Stimulated activated naive B cell treated with anti-CD40 and anti-IgM and Interleukin-4, amounts not matched to agents 10 μg/mL and 1 μg/mL and 100 μg/mL, for 72 hours (primary cell): Measurements from ENCODE around the gene CITED4.

Experiments used
- ATAC-seq, 2 donors: fragments of 150-1000 bp; cut with Tn5 transposase; replicated peaks; 2 replicates each; pipeline ENCODE4 v1.10.0; 2021; ENCODE audit warnings: moderate library complexity in 1 of 2
- DNase-seq: peaks from one replicate; pipeline ENCODE4 v3.0.0; 2021
- H3K27ac Mint-ChIP-seq: one replicate; pipeline ENCODE4 v1.8.0; 2022; ENCODE audit warnings: mild to moderate bottlenecking, mixed read lengths
- H3K27me3 Mint-ChIP-seq, 2 donors: one replicate each; pipeline ENCODE4 v1.8.0; 2022; ENCODE audit warnings: mixed read lengths in 2 of 2
- H3K36me3 Mint-ChIP-seq, 2 donors: one replicate each; pipeline ENCODE4 v1.8.0; 2022; ENCODE audit warnings: mixed read lengths in 2 of 2, mild to moderate bottlenecking in 1 of 2
- H3K4me1 Mint-ChIP-seq, 2 donors: one replicate each; pipeline ENCODE4 v1.8.0; 2022; ENCODE audit warnings: mixed read lengths in 2 of 2, mild to moderate bottlenecking in 1 of 2
- H3K4me3 Mint-ChIP-seq, 2 donors: one replicate each; pipeline ENCODE4 v1.8.0; 2022; ENCODE audit warnings: mild to moderate bottlenecking in 2 of 2, mixed read lengths in 2 of 2, moderate library complexity in 1 of 2
- H3K9me3 Mint-ChIP-seq, 2 donors: one replicate each; pipeline ENCODE4 v1.8.0; 2022; ENCODE audit warnings: mixed read lengths in 2 of 2, mild to moderate bottlenecking in 1 of 2

CITED4 gene

GRCh38 chr1:40855513-40855912 lies 6.7 kb downstream of the CITED4 start:
- H3K9me3 Mint-ChIP-seq = no peaks in the 10 kb centered on the region
- H3K4me1 Mint-ChIP-seq = peaks cover 3 to 7% of the 10 kb centered on the region in 2 donors
- H3K4me3 Mint-ChIP-seq = no peak overlapping the region
- H3K27ac Mint-ChIP-seq = no peak overlapping the region
- no peaks in the 10 kb centered on the region for H3K36me3 Mint-ChIP-seq
- DNase-seq = no peak
- H3K27me3 Mint-ChIP-seq = peaks cover 16 to 29% of the 10 kb centered on the region in 2 donors
- no peak for ATAC-seq

DNA sequence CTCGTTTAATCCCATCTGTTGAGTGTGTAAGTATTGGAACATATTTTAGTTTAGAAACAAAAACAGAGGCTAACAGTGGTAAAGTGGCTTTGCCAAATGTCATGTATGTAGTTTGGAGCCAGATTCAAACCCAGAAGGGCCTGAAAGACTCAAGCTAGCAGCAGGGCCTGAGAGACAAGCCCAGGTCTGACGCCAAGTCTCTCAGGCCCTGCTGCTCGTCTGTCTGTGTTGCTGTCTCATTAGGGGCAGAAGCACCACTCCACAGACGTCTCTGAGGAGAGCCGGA lies 8.3 kb downstream of the CITED4 start:
- ATAC-seq = no peak
- no peak overlapping the region for H3K4me3 Mint-ChIP-seq
- no peaks in the 10 kb centered on the region for H3K9me3 Mint-ChIP-seq
- H3K4me1 Mint-ChIP-seq = peaks cover 11 to 15% of the 10 kb centered on the region in 2 donors
- no peak for DNase-seq
- no peak overlapping the region for H3K27ac Mint-ChIP-seq
- H3K27me3 Mint-ChIP-seq = peaks cover under 1 to 12% of the 10 kb centered on the region in 2 donors
- no peaks in the 10 kb centered on the region for H3K36me3 Mint-ChIP-seq

DNA sequence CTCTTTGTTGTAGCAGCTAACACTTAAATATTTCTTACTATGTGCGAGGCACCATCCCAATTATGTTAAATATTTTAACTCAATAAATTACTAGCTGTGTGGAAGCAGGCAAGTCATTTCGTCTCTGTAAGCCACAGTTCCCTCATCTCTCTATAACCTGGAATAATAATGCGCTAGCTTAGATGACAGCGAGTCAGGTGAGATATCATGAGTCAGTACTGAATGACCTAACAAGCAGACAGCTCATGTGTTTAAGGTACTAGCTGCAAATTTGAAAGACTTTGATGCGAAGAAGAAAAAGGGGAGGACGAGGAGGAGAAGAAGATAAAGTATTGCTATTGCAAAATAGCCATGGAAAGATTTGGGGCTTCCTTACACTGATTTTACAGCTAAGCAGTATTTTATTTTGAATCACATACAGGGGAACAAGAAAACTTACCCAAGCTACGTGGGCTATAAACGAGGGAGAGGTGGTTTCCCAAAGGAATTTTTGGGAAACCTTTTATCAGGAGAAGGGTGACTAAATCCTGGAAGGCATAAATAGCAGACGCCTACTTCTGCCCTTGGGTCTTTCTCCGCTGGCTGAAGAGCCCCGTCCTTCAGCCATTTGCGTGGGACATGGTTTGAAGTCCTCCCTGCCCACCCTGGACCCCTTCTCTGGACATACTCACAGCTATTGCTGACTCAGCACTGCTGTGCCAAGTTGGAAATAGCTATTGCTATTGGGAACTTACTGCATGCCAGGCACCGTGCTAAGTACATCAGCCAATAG lies 8.9 kb downstream of the CITED4 start:
- Mint-ChIP-seq H3K36me3 (no peaks in the 10 kb centered on the region), H3K27me3 (peaks cover 0 to 7% of the 10 kb centered on the region in 2 donors), H3K4me3 (no peak overlapping the region), H3K4me1 (peaks cover 11 to 15% of the 10 kb centered on the region in 2 donors), H3K27ac (no peak overlapping the region), H3K9me3 (no peaks in the 10 kb centered on the region)
- ATAC-seq (no peak), DNase-seq (no peak)

- H3K4me3 Mint-ChIP-seq = no peak overlapping the region
- peak; percentile 82 to 83 for ATAC-seq
Observed at GRCh38 chr1:40851643-40852042, 10.5 kb downstream of the CITED4 start.

GRCh38 chr1:40849801-40850592 lies 12.2 kb downstream of the CITED4 start:
- DNase-seq = peak; percentile 63
- Mint-ChIP-seq H3K9me3 (no peaks in the 10 kb centered on the region), H3K4me3 (peak overlapping the region in 1 of 2 donors; percentile 20), H3K4me1 (peaks cover 16 to 24% of the 10 kb centered on the region in 2 donors), H3K36me3 (no peaks in the 10 kb centered on the region), H3K27me3 (peaks cover 0 to 5% of the 10 kb centered on the region in 2 donors), H3K27ac (no peak overlapping the region)
- ATAC-seq = peak; percentile 83 to 87

More at GRCh38 chr1:40851643-40852042, 10.5 kb downstream of the CITED4 start:
- Mint-ChIP-seq H3K36me3 (no peaks in the 10 kb centered on the region), H3K9me3 (no peaks in the 10 kb centered on the region), H3K4me1 (peaks cover 11 to 15% of the 10 kb centered on the region in 2 donors), H3K27ac (no peak overlapping the region), H3K27me3 (peaks cover 0 to 5% of the 10 kb centered on the region in 2 donors)
- DNase-seq = no peak

GRCh38 chr1:40848530-40849189 lies 13.5 kb downstream of the CITED4 start:
- Mint-ChIP-seq H3K27me3 (peaks cover 0 to 5% of the 10 kb centered on the region in 2 donors), H3K36me3 (no peaks in the 10 kb centered on the region), H3K4me1 (peaks cover 19 to 28% of the 10 kb centered on the region in 2 donors), H3K27ac (no peak overlapping the region), H3K9me3 (no peaks in the 10 kb centered on the region), H3K4me3 (no peak overlapping the region)
- DNase-seq (no peak), ATAC-seq (no peak)

DNA sequence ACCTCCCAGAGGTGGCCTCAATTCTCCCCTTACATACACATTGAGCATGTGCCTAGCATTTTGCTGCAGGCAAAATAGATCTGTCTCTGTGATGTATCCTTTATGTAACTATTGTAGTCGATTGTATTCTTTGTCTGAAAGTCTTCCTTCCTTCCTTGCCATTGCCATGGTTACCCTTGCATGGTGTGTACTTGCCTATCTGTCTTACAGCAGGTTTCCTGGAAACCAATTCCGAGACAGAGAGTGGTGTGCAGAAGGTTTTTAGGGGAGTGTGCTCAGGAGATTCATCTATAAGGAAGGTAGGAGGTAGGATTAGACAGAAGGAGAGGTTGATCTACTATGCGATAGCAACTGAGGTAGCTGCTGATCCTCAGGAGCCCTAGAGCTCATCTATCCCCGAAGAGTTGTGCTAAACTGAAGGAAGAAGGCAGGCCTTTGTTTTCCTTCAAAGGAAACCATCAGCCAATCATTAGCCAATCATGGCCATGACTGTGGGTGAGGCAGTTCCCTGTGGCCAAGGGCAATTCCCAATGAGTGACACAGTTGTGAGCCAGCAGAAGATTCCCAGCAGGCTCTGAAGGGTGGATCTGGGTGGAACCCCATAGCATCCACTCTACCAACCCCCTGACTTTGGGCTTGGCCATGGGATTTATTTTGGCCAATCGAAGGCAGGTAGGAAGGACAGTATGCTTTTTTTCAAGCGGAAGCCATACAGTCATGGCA lies 15.0 kb downstream of the CITED4 start:
- H3K4me3 Mint-ChIP-seq = no peak overlapping the region
- ATAC-seq (no peak), DNase-seq (no peak)
- H3K27me3 Mint-ChIP-seq = peaks cover 5% of the 10 kb centered on the region in 2 donors
- no peak overlapping the region for H3K27ac Mint-ChIP-seq
- H3K36me3 Mint-ChIP-seq = peaks cover 0 to 2% of the 10 kb centered on the region in 2 donors
- H3K4me1 Mint-ChIP-seq = peaks cover 19 to 28% of the 10 kb centered on the region in 2 donors
- peaks cover 0 to 3% of the 10 kb centered on the region in 2 donors for H3K9me3 Mint-ChIP-seq

GRCh38 chr1:40845895-40846294 lies 16.3 kb downstream of the CITED4 start:
- Mint-ChIP-seq H3K4me3 (no peak overlapping the region), H3K36me3 (peaks cover 0 to 2% of the 10 kb centered on the region in 2 donors), H3K27ac (no peak overlapping the region), H3K27me3 (peaks cover 0 to 9% of the 10 kb centered on the region in 2 donors), H3K9me3 (peaks cover 0 to 3% of the 10 kb centered on the region in 2 donors), H3K4me1 (peaks cover 17 to 21% of the 10 kb centered on the region in 2 donors)
- no peak for DNase-seq
- no peak for ATAC-seq

DNA sequence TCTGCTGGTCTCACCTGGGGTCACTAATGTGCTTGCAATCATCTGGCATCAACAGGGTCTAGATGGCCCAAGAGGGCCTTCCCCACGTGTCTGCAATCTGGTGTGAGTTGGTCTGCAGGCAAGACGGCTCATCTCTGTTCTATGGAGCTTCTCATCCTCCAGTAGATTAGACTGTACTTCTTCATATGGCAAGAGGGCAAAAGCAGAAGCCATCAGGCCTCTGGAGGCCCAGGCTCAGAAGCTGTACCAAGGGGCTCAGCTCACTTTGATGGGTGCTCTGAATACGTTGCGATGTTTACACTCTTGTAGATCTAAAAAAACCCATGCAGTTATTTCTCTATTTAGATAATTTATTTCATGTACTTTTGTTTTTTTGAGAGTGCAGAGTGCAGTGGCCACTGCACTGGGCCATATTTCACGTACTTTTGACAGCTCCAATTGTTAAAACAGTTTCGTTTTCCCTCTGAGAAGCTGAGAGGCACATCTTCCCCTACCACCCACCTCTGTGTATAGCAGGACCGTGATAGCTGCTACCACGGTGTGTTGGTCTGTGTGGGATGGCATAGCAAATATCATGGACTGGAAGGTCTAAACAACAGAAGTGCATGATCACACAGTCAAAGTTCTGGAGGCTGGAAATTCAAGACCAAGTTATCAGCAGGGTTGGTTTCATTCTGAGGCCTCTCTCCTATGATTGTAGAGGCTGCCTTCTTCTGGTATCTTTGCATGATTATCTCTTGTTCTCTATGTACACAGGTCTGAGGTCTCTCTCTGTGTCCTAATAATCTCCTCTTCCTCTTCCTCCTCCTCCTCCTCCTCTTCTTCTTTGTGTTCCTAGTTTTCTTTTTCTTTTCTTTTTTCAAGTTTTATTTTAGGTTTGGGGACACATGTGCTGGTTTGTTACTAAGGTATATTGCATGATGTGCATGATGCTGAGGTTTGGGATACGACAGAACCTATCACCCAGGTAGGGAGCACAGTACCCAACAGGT lies 17.0 kb downstream of the CITED4 start:
- Mint-ChIP-seq H3K9me3 (peaks cover 0 to 3% of the 10 kb centered on the region in 2 donors), H3K36me3 (peaks cover 0 to 2% of the 10 kb centered on the region in 2 donors), H3K27me3 (peaks cover 0 to 9% of the 10 kb centered on the region in 2 donors), H3K4me3 (peak overlapping the region; percentile 0 to 38), H3K4me1 (peaks cover 13 to 18% of the 10 kb centered on the region in 2 donors), H3K27ac (no peak overlapping the region)
- ATAC-seq (peak; percentile 46 to 48), DNase-seq (no peak)

GRCh38 chr1:40844079-40844478 lies 18.1 kb downstream of the CITED4 start:
- DNase-seq = no peak
- Mint-ChIP-seq H3K4me3 (no peak overlapping the region), H3K27me3 (peaks cover 3 to 11% of the 10 kb centered on the region in 2 donors), H3K27ac (no peak overlapping the region), H3K4me1 (peaks cover 9 to 12% of the 10 kb centered on the region in 2 donors), H3K9me3 (peaks cover 0 to 3% of the 10 kb centered on the region in 2 donors), H3K36me3 (peaks cover 0 to 2% of the 10 kb centered on the region in 2 donors)
- peak in 1 of 2 donors; percentile 26 for ATAC-seq

DNA sequence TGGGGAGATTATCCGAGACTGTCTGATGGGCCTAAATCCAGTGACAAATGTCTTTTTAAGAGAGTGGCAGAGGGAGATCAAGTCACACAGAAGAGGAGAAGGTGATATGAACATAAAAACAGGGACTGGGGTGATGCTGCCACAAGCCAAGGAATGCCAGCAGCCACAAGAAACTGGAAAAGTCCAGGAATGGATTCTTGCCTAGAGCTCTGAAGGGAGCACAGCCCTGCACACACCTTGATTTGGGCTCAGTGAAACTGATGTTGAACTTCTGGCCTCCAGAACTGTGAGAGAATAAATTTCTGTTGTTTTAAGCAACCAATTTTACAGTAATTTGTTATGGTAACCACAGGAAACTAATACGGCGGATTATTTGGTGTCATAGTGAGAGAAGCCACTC lies 19.5 kb downstream of the CITED4 start:
- peaks cover 9 to 12% of the 10 kb centered on the region in 2 donors for H3K4me1 Mint-ChIP-seq
- DNase-seq (no peak), ATAC-seq (no peak)
- H3K4me3 Mint-ChIP-seq = no peak overlapping the region
- peaks cover 5 to 13% of the 10 kb centered on the region in 2 donors for H3K27me3 Mint-ChIP-seq
- peaks cover 0 to 3% of the 10 kb centered on the region in 2 donors for H3K9me3 Mint-ChIP-seq
- no peak overlapping the region for H3K27ac Mint-ChIP-seq
- H3K36me3 Mint-ChIP-seq = peaks cover 0 to 2% of the 10 kb centered on the region in 2 donors

DNA sequence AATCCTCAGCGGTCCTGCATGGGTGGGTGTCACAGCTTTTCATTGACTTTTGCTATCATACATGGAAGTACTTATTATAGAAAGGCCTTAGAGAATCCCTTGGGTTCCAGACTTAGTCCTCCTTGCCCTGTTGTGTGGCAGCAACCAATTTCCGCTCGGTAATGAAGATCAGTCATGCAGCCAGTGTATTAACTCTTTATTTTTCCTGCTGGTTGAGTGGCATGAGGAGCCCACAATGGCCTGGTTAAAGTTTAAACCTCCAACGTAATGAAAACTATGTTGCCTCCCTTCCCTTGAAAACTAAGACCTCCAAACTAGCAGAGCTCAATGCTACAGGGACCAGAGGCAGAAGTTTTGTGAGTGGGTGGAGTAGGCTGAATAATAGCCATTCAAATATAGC lies 20.0 kb downstream of the CITED4 start:
- Mint-ChIP-seq H3K4me3 (no peak overlapping the region), H3K4me1 (peaks cover 9 to 12% of the 10 kb centered on the region in 2 donors), H3K27ac (no peak overlapping the region), H3K27me3 (peaks cover 5 to 13% of the 10 kb centered on the region in 2 donors), H3K36me3 (peaks cover 0 to 2% of the 10 kb centered on the region in 2 donors), H3K9me3 (peaks cover 0 to 3% of the 10 kb centered on the region in 2 donors)
- DNase-seq = no peak
- ATAC-seq = no peak

GRCh38 chr1:40841602-40842001 lies 20.6 kb downstream of the CITED4 start:
- Mint-ChIP-seq H3K9me3 (peaks cover 0 to 3% of the 10 kb centered on the region in 2 donors), H3K27me3 (peaks cover 5 to 13% of the 10 kb centered on the region in 2 donors)

More at GRCh38 chr1:40841602-40842001, 20.6 kb downstream of the CITED4 start:
- H3K36me3 Mint-ChIP-seq = peaks cover 0 to 2% of the 10 kb centered on the region in 2 donors
- DNase-seq (no peak), ATAC-seq (no peak)
- H3K4me1 Mint-ChIP-seq = peaks cover 9 to 12% of the 10 kb centered on the region in 2 donors
- no peak overlapping the region for H3K4me3 Mint-ChIP-seq
- H3K27ac Mint-ChIP-seq = no peak overlapping the region
